Measurements from ENCODE around the gene PCYOX1L.

DNA sequence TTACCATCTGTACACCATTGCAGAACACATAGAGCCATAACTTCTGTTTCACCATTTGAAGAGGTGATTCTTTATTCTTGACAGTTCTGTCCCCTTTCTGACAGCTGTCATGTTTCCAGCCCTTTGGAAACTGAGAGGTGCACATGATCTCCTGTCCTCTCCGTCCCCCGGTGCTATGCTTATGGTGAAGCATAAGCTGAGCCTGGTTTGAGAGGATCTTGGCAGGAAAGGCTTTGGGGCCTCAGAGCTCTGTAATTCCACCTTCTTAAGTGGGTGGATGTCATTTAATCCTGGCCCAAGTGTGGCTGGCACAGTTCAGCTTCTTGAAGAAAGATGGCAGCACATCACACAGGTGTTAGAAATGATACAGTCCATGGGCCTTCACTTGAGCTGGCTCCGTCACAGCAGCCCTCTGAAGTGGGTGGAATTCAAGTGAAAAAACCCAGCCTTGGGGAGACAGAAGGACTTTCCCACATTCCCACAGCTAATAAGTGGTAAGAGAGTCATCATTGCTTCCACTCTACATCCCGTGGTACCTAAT, 43.2 kb upstream of the PCYOX1L start:
- no peak for TF ChIP-seq POLR2AphosphoS5 (IDR thresholded peaks at IDR 0.05)
- no peak for TF ChIP-seq POLR2A (IDR thresholded peaks at IDR 0.05)
- TF ChIP-seq, protein P1, sequence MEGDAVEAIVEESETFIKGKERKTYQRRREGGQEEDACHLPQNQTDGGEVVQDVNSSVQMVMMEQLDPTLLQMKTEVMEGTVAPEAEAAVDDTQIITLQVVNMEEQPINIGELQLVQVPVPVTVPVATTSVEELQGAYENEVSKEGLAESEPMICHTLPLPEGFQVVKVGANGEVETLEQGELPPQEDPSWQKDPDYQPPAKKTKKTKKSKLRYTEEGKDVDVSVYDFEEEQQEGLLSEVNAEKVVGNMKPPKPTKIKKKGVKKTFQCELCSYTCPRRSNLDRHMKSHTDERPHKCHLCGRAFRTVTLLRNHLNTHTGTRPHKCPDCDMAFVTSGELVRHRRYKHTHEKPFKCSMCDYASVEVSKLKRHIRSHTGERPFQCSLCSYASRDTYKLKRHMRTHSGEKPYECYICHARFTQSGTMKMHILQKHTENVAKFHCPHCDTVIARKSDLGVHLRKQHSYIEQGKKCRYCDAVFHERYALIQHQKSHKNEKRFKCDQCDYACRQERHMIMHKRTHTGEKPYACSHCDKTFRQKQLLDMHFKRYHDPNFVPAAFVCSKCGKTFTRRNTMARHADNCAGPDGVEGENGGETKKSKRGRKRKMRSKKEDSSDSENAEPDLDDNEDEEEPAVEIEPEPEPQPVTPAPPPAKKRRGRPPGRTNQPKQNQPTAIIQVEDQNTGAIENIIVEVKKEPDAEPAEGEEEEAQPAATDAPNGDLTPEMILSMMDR (IDR thresholded peaks at IDR 0.05): no peak

All from transverse colon (tissue), 4 donors.